Stimulated activated CD4-positive, alpha-beta T cell treated with anti-CD3 and anti-CD28 coated beads, Interleukin-2, amount 100 ng/mL, for 4 hours (primary cell): ENCODE results near the gene COX7B2.

Experiments used
- DNase-seq: peaks from one replicate; pipeline ENCODE4 v3.0.0-alpha.2; 2020; ENCODE audit warnings: low read depth

Gene COX7B2, protein sequence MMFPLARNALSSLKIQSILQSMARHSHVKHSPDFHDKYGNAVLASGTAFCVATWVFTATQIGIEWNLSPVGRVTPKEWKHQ

DNA sequence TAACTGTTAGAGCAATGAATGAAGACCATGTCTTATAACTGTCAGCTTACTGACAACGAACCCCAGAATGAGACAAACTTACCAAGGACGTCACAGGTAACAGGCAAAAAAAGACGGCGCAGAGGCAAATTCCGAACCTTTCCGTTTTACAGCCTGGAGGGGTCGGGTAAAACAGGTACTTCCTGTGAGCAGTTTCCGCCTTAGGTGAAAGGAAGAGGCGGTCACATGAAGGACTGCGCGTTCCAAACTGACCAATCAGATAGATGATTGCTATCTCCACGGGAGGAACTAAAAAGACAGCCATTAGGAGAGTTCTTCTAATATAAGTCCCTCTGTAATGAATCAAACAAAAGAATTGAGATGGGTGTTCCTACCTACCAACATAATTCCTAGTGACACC lies at the start of gene COX7B2:
COX7B2 (minus strand) TSS at position 168 of the 400 bp plus-strand sequence. CDS start 174,053 bp downstream, outside the sequence.
- no peak for DNase-seq

DNA sequence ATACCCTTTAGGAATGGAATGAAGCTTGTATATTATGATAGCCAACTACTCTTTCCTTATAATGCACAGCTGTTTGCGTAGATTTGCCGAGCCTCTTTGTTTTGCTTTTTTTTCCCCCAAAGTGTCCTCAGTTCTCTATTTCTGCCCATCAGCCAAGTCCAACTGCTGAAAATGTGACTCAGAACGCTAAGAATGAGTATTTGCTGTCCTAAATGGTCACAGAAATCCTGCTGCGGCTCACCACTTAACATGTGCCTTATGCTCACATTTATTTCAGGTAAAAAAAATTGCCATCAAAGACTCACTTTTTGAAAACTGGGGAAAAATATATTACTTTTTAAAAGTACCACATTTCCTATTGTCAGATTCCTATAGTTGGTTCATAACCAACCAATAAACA lies 47.4 kb upstream of the COX7B2 start:
- no peak for DNase-seq

DNA sequence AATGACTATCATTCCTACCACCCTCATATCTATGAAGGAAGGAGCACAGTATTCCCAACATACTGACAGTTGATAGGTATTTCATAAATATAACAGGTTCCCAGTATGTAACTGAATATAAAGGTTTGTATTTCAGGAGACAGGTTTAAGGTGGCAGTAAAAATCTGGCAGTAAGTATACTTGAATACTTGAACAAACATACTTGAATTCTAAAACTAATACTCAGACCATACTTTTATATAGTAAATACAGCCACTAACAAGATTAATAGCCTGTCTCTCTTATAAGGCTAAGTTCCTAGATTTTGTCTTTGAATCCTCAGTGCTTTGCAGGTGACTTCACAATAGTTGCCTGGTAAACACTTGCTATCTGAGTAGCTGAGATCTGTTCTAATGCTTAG lies 46.6 kb upstream of the COX7B2 start:
- no peak for DNase-seq

DNA sequence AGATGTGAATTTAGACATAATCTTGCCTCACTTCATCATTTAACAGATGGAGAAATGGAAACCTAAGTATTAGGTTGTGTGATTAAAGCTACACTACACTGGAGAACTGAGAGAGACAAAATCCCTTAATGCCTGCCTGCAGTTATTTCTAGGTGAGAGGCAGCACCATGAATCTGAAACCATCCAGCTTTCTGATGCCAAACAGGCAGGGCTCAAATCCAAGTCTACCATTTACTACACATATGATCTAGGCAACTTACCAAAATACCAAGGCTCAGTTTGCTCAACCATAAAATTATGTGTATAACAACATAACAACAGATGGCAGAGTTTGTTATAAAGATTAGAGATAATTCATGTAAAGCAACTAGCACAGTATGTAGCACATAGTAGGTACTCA lies 45.6 kb upstream of the COX7B2 start:
- no peak for DNase-seq

DNA sequence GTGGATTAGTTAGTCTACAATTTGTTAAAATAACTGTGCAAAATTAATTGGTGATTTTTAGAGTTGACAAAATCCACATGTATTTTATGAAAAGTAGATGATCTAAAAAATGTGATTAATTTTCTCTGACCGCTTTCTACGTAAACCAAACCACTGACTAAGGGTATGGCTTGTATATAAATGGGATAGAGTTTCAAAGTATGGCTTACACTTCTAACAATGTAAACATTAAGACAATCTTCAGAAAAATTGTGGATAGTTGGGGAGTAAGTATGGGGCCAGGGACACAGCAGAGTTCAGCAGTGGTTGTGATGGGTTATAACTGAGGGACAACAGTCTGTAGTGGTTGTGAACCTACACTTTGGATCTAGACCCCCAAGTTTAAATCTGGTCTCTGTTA lies 44.5 kb upstream of the COX7B2 start:
- DNase-seq: no peak

DNA sequence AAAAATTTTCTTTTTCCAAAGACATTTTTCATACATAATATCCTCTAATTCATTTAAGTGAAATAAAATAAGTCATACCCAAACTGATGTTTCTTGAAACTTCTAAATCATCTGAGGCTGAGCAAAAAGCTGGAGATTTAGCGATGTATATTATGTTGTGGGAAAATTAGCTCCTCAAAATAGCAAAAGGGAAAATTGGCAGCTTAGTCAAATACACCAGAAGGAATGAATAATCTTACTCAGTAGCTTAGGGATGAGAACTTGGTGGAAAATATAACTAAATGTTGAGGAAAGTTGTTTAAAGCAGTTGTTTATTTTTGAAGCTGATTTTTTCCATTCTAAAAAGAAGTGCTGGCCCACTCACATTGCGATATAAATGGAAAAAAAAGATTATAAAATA lies 43.4 kb upstream of the COX7B2 start:
- no peak for DNase-seq

DNA sequence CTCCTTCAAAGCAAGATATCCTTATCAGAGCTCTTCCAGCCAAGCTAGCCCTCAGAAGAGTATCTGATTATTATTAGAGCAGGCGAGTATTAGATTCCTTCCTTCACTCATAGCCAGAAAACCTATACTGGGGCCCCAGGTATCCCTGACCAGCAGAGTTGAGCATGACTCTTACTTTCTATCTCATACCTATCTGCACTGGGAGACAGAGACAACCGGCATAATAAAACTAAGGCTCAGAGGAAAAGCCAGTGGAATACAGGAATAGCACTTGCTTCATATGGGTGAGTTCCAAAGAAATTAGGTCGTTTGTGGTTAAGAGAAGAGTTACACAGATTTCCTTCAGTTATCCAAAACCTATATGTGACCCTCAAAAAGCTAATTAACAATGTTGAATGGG lies 41.8 kb upstream of the COX7B2 start:
- no peak for DNase-seq

DNA sequence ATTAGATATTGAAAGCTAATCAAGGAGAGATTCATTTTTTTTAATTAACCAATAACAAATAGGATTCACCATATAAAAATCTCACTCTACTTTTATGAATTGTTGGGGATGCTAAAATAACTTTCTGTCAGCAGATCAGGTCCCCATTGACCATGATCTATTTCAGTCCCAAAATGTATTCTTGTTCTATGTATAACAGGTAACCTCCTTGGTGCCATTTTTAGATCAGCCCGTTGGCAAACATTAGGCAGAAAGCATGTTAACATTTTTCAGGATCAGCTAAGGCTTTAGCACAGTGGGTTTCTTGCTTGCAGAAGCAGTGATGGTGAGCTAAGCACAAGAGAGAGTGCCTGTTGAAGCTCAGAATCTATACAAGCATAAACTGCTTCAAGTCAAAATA lies 40.8 kb upstream of the COX7B2 start:
- DNase-seq: no peak

DNA sequence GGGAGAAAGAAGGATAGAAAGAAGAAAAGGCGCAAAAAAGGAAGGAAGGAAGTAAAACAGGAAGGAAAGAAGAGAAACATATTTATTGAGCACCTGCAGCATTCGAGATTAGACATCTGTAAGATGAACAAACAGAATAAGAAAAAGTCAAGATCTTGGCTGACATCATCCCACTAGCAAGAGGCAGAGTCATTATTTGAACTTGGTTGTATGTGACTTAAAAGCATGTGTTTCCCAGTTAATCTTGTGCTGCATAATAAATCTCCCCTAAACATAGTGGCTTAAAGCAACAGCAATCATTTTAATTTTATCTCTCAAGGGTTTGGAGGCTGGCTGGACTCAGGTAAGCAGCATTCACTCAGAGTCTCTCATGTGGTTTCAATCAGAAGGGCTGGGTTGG lies 38.5 kb upstream of the COX7B2 start:
- no peak for DNase-seq

DNA sequence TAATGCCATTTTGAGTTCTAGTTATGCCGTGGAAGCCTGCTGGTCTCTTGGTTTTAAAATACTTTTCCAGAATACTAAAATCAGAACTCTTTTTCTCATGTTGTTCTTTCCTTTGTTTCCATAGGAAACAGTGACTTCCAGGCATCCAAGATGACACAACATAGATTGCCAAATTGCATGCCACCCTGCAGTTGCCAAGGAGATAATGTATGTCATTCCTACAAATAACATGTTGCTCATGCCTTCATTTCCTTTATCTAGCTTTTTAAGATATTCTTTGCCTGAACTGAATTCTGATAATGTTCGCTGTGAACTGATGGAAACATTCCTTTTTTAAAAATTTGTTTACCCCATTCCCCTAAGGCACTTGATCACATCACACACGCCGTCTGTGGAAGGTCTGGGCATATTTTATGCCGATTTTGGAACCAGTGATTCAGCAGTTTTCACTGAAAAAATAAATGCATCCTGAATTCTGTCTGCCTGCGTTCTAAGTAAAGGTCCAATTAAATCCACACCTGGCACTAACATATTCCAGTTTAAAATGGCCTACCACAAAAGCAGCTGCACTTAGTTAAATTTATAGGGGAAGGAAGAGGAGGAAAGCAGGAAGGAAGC lies 38.0 kb upstream of the COX7B2 start:
- DNase-seq: no peak

DNA sequence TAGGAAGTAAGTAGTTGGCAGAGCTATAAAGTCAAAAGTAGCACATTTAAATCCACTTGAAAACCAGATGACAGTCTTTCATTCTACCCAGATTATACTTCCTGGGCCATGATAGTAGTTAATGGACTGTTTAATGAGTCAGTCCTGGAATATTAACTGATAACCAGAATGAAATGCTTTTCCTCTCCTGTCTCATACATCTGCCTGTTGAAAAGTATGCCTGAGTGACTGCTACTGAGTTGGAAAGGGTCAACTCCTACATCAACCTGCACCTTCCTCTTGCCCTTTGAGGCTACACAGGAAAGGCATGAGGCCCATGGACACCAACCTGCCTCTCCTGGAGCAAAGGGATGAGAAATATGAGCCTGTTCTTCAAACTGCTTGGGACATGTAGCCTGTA lies 36.0 kb upstream of the COX7B2 start:
- no peak for DNase-seq

DNA sequence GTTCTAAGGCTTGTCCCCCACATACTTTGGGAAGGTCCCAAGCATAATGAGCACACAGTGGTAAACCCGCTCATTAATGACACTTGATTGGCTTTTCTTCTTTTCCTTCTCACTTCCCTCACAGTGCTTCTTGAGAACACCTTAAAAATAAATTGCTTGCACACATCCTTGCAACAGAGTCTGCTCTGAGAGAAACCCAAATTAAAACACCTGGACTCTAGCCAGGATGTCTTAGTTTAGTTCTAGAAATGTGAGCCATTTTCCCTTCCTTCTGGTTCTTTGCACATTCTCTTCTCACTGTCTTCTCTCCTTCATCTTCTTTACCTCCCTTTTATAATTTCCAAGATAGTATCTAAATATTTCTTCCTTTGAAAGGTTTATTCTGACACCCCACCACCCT lies 35.3 kb upstream of the COX7B2 start:
- no peak for DNase-seq

DNA sequence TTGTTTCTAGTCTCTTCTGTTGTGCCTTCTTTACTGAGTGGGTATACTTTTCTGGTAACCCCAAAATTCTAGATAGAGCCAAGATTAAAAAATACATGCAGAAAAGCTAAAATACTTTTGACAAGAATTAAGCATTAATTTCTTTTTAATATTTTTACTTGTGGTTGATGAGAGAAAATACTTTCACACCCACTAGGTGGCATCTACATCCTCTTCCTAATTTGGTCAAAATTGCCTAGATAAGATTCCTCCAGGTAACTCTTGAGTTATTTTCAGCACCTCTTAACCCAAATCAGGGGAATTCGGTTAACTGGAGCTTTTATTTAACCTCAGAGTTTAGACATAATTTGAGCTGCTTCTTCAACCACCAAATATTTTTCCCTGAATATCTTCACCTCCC lies 28.4 kb upstream of the COX7B2 start:
- DNase-seq: no peak

DNA sequence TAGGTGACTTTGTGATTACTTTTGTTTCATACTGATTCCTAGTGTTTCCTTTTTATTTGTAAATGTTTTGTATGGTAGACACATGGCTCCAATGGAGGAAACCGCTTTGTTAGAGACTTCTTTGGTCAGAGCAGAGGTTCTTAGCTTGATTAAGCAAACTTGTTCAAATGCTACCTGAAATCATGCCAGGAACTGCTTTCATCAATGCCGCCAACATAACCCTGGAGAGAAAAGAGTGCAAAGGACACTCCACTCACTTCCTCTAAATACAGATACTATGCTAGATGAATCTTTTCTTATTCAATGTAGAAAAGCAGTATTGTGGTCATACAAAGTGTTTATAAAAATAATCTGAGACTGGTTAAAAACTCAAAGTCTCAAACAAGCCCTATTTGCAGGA lies 25.7 kb upstream of the COX7B2 start:
- no peak for DNase-seq

DNA sequence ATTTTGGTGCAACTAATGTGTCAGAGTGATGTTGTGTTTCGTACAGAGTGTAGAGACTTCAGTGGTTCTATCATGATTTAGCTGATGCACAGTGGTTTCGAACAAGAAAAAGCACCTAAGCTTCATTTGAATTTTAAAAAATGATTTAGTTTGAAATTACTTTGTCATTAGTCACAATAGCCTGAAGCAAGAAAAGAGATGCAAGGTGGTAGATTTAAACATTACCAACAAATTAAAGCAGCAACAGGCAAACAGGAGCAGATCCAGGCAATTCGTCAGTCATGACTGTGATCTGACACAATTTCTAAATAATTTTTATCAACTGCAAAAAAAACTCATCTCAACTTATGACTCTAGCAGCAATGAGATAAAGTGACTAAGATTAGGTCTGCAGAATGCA lies 24.6 kb upstream of the COX7B2 start:
- DNase-seq: no peak

DNA sequence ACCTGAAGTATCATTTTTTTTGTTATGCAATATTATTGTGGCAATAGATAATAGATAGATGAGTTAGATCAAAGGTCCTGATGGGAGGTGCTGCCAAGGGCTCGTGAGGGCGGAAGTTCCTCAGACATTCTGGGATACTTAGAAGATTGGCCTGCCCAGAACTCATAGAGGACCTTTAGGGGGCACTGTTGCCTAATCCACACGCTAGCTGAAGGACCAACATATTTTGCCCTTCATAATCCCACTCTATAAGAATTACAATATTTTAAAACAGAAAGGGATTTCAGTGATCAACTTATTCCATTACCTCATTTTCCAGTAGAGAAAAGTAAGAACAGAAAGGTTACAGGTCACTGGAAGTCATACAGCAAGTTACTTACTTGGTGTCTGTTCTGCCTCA lies 22.9 kb upstream of the COX7B2 start:
- DNase-seq: no peak

DNA sequence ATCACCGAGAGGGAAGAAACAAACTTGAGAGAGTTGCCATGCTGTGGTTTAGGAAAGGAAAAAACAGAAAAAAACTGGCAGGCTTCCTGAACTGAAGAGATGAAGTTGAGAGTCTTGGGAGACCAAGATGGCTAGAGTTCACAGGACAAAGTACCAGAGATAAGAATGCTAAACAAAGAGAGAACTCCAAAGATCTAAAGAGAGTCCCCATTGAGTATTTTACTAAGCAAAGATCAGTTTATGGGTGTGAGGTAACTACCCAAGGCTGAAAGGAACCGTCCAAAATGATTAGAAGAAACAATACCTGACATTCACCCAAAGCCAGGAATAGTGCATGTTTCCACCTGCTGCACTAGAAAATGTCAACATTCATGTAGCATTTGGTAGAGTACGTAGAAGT lies 21.8 kb upstream of the COX7B2 start:
- DNase-seq: no peak

DNA sequence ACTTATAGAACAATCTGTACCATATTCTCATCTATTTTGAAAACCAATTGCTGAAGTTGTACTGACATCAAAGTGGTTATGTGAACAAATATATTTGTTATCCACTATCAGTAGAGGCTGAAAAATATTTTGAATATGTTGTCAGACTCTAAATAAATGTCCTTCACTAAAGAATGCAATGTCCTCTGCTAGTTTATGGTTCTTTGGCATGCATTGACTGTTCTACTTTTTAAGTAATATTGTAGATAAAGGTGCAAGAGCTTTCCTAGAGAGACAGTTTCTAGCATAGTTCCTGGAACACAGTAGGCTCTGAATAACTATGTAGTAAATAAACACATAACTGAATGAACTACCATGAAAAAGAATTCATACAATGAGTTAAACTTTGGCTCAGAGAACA lies 18.2 kb upstream of the COX7B2 start:
- DNase-seq: no peak

DNA sequence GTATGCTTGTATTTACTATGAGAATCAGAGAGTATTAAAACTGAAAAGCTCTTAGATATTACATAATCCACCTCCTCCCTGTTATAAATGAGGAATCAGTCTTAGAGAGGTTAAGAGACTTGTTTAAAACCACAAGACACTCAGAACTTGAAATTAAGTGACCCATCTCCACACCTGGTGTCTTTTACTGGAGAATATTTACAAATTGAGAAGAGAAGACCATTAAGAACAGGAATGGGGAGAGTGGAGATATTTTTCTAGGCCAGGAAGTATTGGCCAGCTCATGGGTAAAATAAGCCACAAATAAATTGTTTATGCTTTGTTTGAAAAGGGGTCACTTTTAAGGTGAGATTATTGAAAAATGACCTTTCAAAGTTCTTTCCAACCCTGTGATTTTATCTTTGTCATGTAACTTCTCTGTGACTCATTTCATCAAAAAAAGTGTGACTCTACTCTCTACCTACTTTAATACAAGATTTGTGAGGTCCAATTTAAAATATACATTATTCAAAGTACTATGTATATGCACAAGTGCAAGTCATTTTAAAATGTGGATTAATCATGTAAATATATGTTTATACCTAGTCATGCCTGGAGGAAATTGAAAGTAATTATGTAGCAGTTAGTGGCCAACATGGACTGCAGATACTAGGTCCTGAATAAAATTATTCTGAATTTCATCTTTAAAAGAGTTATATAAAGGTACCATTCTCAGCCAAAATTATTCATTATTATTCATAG lies 15.9 kb upstream of the COX7B2 start:
- no peak for DNase-seq

DNA sequence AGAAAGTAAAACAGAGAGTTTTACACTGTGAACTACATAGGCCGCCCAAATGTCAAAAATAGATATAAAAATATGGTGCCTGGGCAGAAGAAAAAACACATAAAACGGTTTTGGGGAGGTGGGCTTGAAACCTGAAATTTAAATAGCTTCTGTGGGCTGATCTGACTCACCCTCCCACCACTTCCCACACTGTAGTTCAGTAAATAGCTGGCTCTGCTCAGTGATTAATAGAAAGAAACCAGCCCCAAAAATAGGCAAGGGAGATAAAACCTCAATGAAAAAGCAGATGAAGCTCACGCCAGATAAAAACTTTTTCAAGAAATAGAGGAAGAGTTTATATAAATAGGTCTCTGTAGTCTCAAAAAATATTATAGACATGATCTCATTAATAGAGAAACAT lies 13.2 kb upstream of the COX7B2 start:
- DNase-seq: no peak

DNA sequence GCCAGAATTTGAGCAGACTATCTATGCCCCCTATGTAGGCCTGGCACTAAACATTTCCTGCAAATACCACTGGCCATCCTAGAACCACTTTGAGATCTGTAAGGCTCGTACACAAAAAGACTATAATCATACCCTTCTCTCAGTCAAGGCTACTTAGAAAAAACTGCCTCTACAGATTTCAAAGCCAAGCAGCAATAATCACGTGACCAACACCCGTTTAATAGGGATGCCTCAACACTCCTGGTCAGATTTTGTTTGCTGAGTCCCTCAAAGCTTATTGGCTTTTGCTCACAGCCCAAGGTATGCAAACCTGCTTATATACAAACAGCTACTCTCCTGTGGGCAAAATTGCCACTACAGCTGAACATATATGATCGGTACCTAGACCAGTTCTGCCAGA lies 897 bp downstream of the COX7B2 start:
- DNase-seq: no peak

DNA sequence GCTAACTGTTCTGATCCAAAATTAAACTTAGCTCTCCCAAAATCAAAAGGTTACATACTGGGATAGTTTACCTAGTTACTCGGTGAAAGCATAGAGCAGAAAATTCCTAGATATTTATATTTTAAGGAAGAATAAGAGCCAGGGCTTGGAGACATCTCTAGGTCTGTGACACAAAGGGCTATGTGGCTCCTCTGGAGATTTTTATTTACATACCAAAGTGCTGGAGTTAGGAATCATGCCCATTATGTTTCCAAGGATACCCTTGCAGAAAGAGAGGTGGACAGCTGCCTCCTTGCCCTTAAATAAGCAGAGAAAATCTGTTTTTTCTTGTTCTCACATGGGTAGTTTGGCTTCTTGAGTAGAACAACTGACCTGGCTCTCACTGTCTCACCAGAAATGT lies 9.0 kb downstream of the COX7B2 start:
- no peak for DNase-seq

DNA sequence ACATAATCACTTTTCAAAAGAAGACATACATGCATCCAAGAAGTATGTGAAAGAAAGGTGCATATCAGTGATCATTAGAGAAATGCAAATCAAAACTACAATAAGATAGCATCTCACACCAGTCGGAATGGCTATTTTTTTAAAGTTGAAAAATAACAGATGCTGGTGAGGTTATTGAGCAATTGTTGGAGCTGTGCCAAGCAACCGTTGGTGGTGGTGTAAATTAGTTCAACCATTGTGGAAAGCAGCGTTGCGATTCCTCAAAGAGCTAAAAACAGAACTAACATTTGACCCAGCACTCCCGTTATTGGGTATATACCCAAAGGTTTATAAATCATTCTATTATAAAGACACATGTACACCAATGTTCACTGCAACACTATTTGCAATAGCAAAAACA lies 14.2 kb downstream of the COX7B2 start:
- no peak for DNase-seq

DNA sequence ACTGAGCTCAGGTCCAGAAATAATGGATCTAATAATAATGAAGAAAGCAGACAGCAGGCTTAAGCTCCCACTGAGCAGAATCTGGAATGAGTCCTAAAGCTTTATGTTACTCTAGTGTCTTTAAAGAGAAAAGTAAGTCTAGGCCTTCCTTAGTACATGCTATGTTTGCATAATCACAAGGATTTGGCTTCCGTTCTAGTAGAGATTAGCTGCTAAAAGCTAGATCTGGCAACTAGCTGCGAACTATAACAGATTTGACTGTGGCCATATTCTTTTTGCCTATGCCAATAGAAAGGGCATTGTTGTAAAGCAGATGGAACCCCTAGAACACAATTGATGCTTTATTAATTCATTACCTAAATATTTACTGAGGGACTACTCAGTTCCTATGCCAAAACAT lies 19.0 kb downstream of the COX7B2 start:
- no peak for DNase-seq
